H1 (cell line): ENCODE data around the gene USP37. TPM values are rescaled to one million over a fixed set of nuclear protein-coding genes. Genes with fewer than 3 reads are reported as not detected.

Experiments used
- BCL11A ChIP-seq, 2 experiments: IDR thresholded peaks; one replicate each; pipeline ENCODE4 v1.6.1; 2011; ENCODE audit warnings: low read depth in 2 of 2, low read length in 2 of 2, mild to moderate bottlenecking in 2 of 2
- CHD7 ChIP-seq: fragments of 300-600 bp; sonication (generic); IDR thresholded peaks from 2 replicates; pipeline ENCODE4 v1.7.1; 2012; ENCODE audit warnings: low read length, moderate library complexity, mild to moderate bottlenecking, inconsistent platforms; ENCODE audit not compliant: insufficient replicate concordance
- KDM5A ChIP-seq: fragments of 200-600 bp; IDR thresholded peaks from 2 replicates; pipeline ENCODE4 v1.7.1; 2012; ENCODE audit warnings: mild to moderate bottlenecking, low read length, inconsistent platforms, mixed read lengths
- SP4 ChIP-seq: IDR thresholded peaks from 2 replicates; pipeline ENCODE4 v1.6.1; 2012; ENCODE audit warnings: low read length, inconsistent platforms
- TAF7 ChIP-seq: optimal IDR thresholded peaks from 2 replicates; pipeline ENCODE3; 2011; ENCODE audit warnings: low read depth, mild to moderate bottlenecking, inconsistent platforms, low read length, moderate library complexity, borderline replicate concordance
- polyA plus RNA-seq, 7 experiments: library from polyadenylated mRNA; depleted of rRNA in 3 of 7; stranded (reverse) in 5 of 7; unstranded in 2 of 7; fragments of >200 nt in 5 of 7; fragments of 200-250 nt in 2 of 7; gene quantifications; 1 replicate in 5 of 7; 2 replicates in 1 of 7; 4 replicates in 1 of 7; pipeline versions ENCODE4 v1.2.1 to v1.2.3, GENCODE V29; 2011 to 2013; ENCODE audit warnings: missing spikeins in 2 of 7, mixed read lengths in 2 of 7
- total RNA-seq: library from RNA; stranded (reverse); fragmentation: NEBNext Ultra II Directional; extraction: Animal tissue kit (Norgen Biotek cat#: 25700); gene quantifications from 2 replicates; pipeline ENCODE4 v1.2.1, GENCODE V29; 2021

The USP37 gene
- total and polyA plus RNA-seq, 2 of the 8 experiments (the other 6 are each of a cell fraction or from before 2014, with no cell fraction given) = 3.8 to 29.1 TPM

DNA sequence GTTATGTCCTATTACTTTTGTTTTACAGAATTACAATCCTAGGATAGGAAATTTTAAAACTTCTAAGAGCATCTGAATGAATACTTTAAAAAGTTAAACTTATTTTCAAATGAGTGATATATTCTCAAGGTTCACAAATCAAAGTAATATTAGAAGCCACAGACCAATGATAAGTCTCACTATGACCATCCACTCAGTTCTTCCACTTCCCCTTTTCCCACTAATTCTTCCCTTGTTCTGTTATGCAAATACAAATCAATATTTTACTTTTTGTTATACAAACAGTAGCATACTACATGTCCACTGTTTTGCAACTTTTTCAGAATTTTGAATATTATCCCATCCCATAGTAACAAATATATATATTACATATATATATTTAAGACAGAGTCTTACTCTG is 20.2 kb downstream of the USP37 start (continued):
- TF ChIP-seq KDM5A = no peak
- no peak for TF ChIP-seq TAF7
- no peak for TF ChIP-seq CHD7
- TF ChIP-seq BCL11A (IDR thresholded peaks at IDR 0.05; ENCODE audit: low read depth in 2 of 2, low read length in 2 of 2) = no peak
- no peak for TF ChIP-seq SP4
